CD14-positive monocyte (primary cell): ENCODE results near the gene TTC16. TPM values are rescaled to one million over a fixed set of nuclear protein-coding genes. Genes with fewer than 3 reads are reported as not detected.

Experiments
- DNase-seq, 3 donors: peaks; one replicate each; pipeline ENCODE4 v3.0.0-alpha.2; 2011 to 2022
- H2AFZ ChIP-seq: 2 replicates; pipeline ENCODE4 v1.6.0; 2012; ENCODE audit warnings: mild to moderate bottlenecking, low read depth, low read length, inconsistent platforms; ENCODE audit not compliant: insufficient read depth, poor library complexity, severe bottlenecking
- H3K27ac ChIP-seq, 2 donors: 1 replicate in 1 of 2; 2 replicates in 1 of 2; pipeline ENCODE4 v1.5.1; 2012 to 2013; ENCODE audit warnings: low read length in 2 of 2, control low read depth in 1 of 2, inconsistent platforms in 1 of 2, low read depth in 1 of 2, mild to moderate bottlenecking in 1 of 2
- H3K27me3 ChIP-seq, 2 donors: one replicate each; pipeline versions ENCODE4 v1.6.0 to v1.6.1; 2011 to 2013; ENCODE audit warnings: low read length in 2 of 2; ENCODE audit not compliant: control insufficient read depth in 2 of 2, insufficient read depth in 2 of 2
- H3K36me3 ChIP-seq, 2 donors: replicated peaks in 1 of 2; 1 replicate in 1 of 2; 2 replicates in 1 of 2; pipeline versions ENCODE4 v1.5.1 to v1.6.1; 2012 to 2013; ENCODE audit warnings: low read length in 2 of 2, control low read depth in 1 of 2, inconsistent platforms in 1 of 2, mild to moderate bottlenecking in 1 of 2; ENCODE audit not compliant: insufficient read depth in 2 of 2, control insufficient read depth in 1 of 2
- H3K4me1 ChIP-seq, 2 donors: 1 replicate in 1 of 2; 2 replicates in 1 of 2; pipeline versions ENCODE4 v1.5.1 to v1.6.1; 2012 to 2013; ENCODE audit warnings: low read length in 2 of 2, control low read depth in 1 of 2, inconsistent platforms in 1 of 2, mild to moderate bottlenecking in 1 of 2, moderate library complexity in 1 of 2; ENCODE audit not compliant: insufficient read depth in 2 of 2, control insufficient read depth in 1 of 2
- H3K4me2 ChIP-seq: replicated peaks from 2 replicates; pipeline ENCODE3; 2012; ENCODE audit warnings: low read length, moderate library complexity, mild to moderate bottlenecking; ENCODE audit not compliant: poor library complexity, severe bottlenecking; ENCODE audit errors: extremely low read depth
- H3K4me3 ChIP-seq, 3 experiments: fragments of 200-600 bp in 1 of 3; sonication (generic) in 1 of 3; replicated peaks in 1 of 3; 1 replicate in 2 of 3; 2 replicates in 1 of 3; pipeline ENCODE4 v1.5.1; 2011 to 2013; ENCODE audit warnings: low read length in 3 of 3, mild to moderate bottlenecking in 3 of 3, control low read depth in 2 of 3, low read depth in 2 of 3, inconsistent platforms in 1 of 3, moderate library complexity in 1 of 3
- H3K79me2 ChIP-seq: 2 replicates; pipeline ENCODE4 v1.6.0; 2012; ENCODE audit warnings: mild to moderate bottlenecking, control low read depth, inconsistent platforms, low read length, moderate library complexity; ENCODE audit not compliant: insufficient read depth
- H3K9ac ChIP-seq: 2 replicates; pipeline ENCODE4 v1.6.0; 2017; ENCODE audit warnings: low read length, mild to moderate bottlenecking; ENCODE audit not compliant: insufficient read depth, poor library complexity, severe bottlenecking
- H3K9me3 ChIP-seq, 2 donors: replicated peaks in 1 of 2; 1 replicate in 1 of 2; 2 replicates in 1 of 2; pipeline versions ENCODE4 v1.5.1 to v1.6.1; 2012 to 2013; ENCODE audit warnings: low read length in 2 of 2, control low read depth in 1 of 2; ENCODE audit not compliant: control insufficient read depth in 1 of 2, insufficient read depth in 1 of 2
- H4K20me1 ChIP-seq: 2 replicates; pipeline ENCODE4 v1.6.0; 2012; ENCODE audit warnings: mild to moderate bottlenecking, low read length, control low read depth, moderate library complexity; ENCODE audit not compliant: insufficient read depth
- H3K27ac Mint-ChIP-seq, 7 donors: one replicate each; pipeline ENCODE4 v1.8.0; 2020; ENCODE audit warnings: mild to moderate bottlenecking in 7 of 7, mixed read lengths in 7 of 7, moderate library complexity in 6 of 7, inconsistent platforms in 2 of 7
- H3K27me3 Mint-ChIP-seq, 3 donors: one replicate each; pipeline ENCODE4 v1.8.0; 2021 to 2022; ENCODE audit warnings: low read depth in 3 of 3, mild to moderate bottlenecking in 3 of 3, mixed read lengths in 3 of 3, moderate library complexity in 3 of 3, inconsistent platforms in 1 of 3
- H3K36me3 Mint-ChIP-seq, 2 donors: one replicate each; pipeline ENCODE4 v1.8.0; 2020; ENCODE audit warnings: mixed read lengths in 2 of 2, inconsistent platforms in 1 of 2, mild to moderate bottlenecking in 1 of 2
- H3K4me1 Mint-ChIP-seq: one replicate; pipeline ENCODE4 v1.8.0; 2020; ENCODE audit warnings: mild to moderate bottlenecking, mixed read lengths
- H3K4me3 Mint-ChIP-seq, 2 donors: one replicate each; pipeline ENCODE4 v1.8.0; 2020; ENCODE audit warnings: mild to moderate bottlenecking in 2 of 2, mixed read lengths in 2 of 2, moderate library complexity in 1 of 2
- H3K9me3 Mint-ChIP-seq, 7 donors: one replicate each; pipeline ENCODE4 v1.8.0; 2020 to 2022; ENCODE audit warnings: mixed read lengths in 7 of 7, mild to moderate bottlenecking in 6 of 7, moderate library complexity in 6 of 7, inconsistent platforms in 2 of 7
- WGBS: methylation state at CpG from one replicate; pipeline ENCODE4 v1.1.5; 2013; ENCODE audit warnings: missing lambda C conversion rate; ENCODE audit not compliant: insufficient coverage; 5-methylcytosine and 5-hydroxymethylcytosine counted together
- intact Hi-C, 2 donors: fragments of 100-400 bp; cut with micrococcal nuclease; formaldehyde crosslinking; loops; one replicate each; pipeline versions ENCODE4 v1.15.0 to v1.15.1; 2023
- polyA minus RNA-seq: library from RNA; depleted of rRNA, polyadenylated mRNA; stranded (reverse); fragments of >200 nt; gene quantifications from 2 replicates; pipeline ENCODE4 v1.2.3, GENCODE V29; 2012
- polyA plus RNA-seq, 3 donors: library from polyadenylated mRNA; depleted of rRNA in 1 of 3; unstranded in 2 of 3; stranded (reverse) in 1 of 3; fragments of 300-500 nt in 2 of 3; fragments of >200 nt in 1 of 3; fragmentation: Illumina TruSeq in 2 of 3; gene quantifications; 1 replicate in 2 of 3; 2 replicates in 1 of 3; pipeline ENCODE4 v1.2.3, GENCODE V29; 2012 to 2021
- total RNA-seq, 12 experiments: library from RNA in 1 of 12; stranded (reverse) in 1 of 12; fragments of 120-200 nt in 1 of 12; gene quantifications; one replicate each; pipeline ENCODE4 v1.2.4 and lab custom pipeline; 2013 to 2026; ENCODE audit warnings: mixed read lengths in 6 of 12, inconsistent platforms in 1 of 12
- TF ChIP-seq, protein P1 (sequence below): fragments of 200-600 bp; IDR thresholded peaks from one replicate; pipeline ENCODE4 v1.8.0; 2022; ENCODE audit warnings: antibody characterized with exemption, mild to moderate bottlenecking

TTC16 gene, protein sequence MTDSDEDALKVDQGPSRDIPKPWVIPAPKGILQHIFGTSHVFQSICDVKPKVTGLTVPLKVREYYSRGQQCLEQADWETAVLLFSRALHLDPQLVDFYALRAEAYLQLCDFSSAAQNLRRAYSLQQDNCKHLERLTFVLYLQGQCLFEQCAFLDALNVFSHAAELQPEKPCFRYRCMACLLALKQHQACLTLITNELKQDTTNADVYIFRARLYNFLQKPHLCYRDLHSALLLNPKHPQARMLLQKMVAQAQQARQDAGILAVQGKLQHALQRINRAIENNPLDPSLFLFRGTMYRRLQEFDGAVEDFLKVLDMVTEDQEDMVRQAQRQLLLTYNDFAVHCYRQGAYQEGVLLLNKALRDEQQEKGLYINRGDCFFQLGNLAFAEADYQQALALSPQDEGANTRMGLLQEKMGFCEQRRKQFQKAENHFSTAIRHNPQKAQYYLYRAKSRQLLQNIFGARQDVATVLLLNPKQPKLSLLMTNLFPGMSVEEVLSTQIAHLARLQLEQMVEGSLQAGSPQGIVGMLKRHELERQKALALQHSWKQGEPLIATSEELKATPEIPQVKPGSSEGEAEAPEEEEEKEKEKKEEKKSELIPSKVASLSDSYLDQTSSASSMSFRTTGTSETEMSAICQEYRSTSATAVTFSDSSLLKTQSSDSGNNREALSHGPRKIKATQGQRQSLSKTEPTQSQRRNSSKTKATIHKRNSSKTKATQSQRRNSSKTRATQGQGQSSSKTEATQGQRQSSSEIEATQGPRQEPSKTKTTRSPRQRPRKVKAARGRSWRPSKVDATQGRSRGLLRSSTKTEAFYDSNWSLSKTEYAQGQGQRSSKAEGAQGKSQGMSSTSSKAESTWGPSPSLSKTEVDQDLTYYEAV
- total RNA-seq (2013): 0.02 TPM
- polyA plus RNA-seq: under 1 TPM in 1 of 3 donors, not detected in 2; 0.04 TPM
- under 0.01 TPM in 1 of 2 replicates, not detected in the other for polyA minus RNA-seq
- 0.06 to 1.3 (median 0.14) reads per million in 11 experiments for total RNA-seq (lab: John Stamatoyannopoulos, UW)

DNA sequence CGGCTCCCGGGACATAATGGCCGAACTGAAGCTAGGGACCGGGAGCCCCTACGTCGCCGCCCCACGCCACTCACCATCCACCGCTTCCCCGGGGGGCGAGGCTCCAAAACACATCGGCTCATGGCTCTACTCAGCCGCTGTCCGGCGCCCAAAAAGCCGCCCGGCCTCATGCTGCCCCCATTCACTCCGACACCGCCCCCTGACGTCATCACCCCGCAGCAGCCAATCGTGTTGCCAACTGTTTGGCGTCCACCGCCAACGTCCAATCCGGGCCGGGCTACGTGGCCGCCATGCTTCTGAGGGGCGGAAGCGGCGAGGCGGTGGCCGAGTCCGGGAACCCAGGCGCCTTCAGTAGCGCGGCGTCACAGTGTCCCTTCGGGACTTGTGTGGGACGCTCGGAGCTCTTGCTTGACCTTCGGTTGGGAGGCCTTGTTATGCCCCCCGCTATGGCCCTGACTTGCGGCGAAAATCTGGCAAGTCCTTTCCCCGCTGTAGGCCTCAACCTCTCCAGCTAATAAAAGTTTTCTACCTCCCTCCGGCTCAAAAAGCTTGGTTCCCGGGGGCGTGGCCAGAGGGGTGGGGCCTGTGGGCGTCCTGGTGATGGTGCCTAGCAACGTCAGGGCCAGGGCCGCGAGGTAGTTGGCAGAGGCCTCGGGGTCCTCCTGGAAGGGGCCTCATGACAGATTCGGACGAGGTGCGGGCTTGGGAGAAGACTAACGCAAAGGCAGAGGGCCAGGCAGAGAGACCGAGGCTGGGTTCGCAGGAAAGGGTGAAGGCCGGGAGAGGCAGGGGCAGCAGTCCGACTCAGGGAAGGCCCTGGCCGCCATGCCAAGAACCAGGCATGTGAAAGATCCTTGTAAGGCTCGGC is at the start of gene TTC16, which contains the start of gene PTRH1:
TTC16 (plus strand) TSS at position 610 of the 868 bp plus-strand sequence; CDS start at position 677, 67 bp downstream.
PTRH1 (minus strand) TSS at position 194 of the 868 bp plus-strand sequence; CDS start at position 170, 24 bp downstream.
- Histone ChIP-seq H3K9ac (peak within 1 kb of the TSS; percentile 75), H2AFZ (peak within 1 kb of the TSS; percentile 99), H3K27ac (peak within 1 kb of the TSS; percentile 26 to 76), H3K36me3 (no peaks in the 10 kb centered on the region), H3K27me3 (no peaks in the 10 kb centered on the region), H4K20me1 (no peaks in the 10 kb centered on the region), H3K9me3 (no peaks in the 10 kb centered on the region), H3K4me1 (peaks cover 19 to 36% of the 10 kb centered on the region in 2 donors), H3K79me2 (no peaks in the 10 kb centered on the region), H3K4me2 (peak within 1 kb of the TSS; percentile 98), H3K4me3 (peak within 1 kb of the TSS; percentile 42 to 96 (median 90))
- intact Hi-C loops: no loop called here
- TF ChIP-seq, protein P1, sequence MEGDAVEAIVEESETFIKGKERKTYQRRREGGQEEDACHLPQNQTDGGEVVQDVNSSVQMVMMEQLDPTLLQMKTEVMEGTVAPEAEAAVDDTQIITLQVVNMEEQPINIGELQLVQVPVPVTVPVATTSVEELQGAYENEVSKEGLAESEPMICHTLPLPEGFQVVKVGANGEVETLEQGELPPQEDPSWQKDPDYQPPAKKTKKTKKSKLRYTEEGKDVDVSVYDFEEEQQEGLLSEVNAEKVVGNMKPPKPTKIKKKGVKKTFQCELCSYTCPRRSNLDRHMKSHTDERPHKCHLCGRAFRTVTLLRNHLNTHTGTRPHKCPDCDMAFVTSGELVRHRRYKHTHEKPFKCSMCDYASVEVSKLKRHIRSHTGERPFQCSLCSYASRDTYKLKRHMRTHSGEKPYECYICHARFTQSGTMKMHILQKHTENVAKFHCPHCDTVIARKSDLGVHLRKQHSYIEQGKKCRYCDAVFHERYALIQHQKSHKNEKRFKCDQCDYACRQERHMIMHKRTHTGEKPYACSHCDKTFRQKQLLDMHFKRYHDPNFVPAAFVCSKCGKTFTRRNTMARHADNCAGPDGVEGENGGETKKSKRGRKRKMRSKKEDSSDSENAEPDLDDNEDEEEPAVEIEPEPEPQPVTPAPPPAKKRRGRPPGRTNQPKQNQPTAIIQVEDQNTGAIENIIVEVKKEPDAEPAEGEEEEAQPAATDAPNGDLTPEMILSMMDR: no peak
- Mint-ChIP-seq H3K9me3 (no peaks in the 10 kb centered on the region), H3K4me3 (peak within 1 kb of the TSS; percentile 98 to 99), H3K27ac (peak within 1 kb of the TSS; percentile 84 to 97 (median 95)), H3K36me3 (no peaks in the 10 kb centered on the region), H3K27me3 (peaks cover 5 to 17% (median 16%) of the 10 kb centered on the region in 3 donors), H3K4me1 (peaks cover 30% of the 10 kb centered on the region)
- DNase-seq: peak; percentile 94 to 97 (median 96)
- 8% methylated on average over 60 of the region's 65 CpGs for WGBS
